ENCODE data around the gene PRIM1.
A peak's percentile ranks its signal among the peaks of the same experiment; 100 is the strongest.
"Not testable (repeated sequence)": the region's sequence is repeated elsewhere in the genome, so short reads cannot be mapped to it uniquely, and the experiment has no call there.

PRIM1 gene

GRCh38 chr12:56718636-56719035 lies 33.5 kb downstream of the PRIM1 start:
- DNase-seq (ENCODE audit: low read depth in 2 of 2, low spot score in 1 of 2) = no peak

DNA sequence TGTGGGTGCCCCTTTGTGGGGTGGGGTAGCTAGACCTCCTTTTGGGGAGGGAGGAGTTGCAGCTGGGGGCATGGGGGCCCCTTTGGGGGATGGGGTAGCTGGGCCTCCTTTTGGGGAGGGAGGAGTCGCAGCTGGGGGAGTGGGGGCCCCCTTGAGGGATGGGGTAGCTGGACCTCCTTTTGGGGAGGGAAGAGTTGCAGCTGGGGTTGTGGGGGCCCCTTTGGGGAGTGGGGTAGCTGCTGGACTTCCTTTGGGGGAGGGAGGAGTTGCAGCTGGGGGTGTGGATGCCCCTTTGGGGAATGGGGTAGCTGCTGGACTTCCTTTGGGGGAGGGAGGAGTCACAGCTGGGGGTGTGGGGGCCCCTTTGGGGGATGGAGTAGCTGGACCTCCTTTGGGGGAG lies 34.0 kb downstream of the PRIM1 start:
- DNase-seq (ENCODE audit: low read depth in 2 of 2, low spot score in 1 of 2) = no peak

DNA sequence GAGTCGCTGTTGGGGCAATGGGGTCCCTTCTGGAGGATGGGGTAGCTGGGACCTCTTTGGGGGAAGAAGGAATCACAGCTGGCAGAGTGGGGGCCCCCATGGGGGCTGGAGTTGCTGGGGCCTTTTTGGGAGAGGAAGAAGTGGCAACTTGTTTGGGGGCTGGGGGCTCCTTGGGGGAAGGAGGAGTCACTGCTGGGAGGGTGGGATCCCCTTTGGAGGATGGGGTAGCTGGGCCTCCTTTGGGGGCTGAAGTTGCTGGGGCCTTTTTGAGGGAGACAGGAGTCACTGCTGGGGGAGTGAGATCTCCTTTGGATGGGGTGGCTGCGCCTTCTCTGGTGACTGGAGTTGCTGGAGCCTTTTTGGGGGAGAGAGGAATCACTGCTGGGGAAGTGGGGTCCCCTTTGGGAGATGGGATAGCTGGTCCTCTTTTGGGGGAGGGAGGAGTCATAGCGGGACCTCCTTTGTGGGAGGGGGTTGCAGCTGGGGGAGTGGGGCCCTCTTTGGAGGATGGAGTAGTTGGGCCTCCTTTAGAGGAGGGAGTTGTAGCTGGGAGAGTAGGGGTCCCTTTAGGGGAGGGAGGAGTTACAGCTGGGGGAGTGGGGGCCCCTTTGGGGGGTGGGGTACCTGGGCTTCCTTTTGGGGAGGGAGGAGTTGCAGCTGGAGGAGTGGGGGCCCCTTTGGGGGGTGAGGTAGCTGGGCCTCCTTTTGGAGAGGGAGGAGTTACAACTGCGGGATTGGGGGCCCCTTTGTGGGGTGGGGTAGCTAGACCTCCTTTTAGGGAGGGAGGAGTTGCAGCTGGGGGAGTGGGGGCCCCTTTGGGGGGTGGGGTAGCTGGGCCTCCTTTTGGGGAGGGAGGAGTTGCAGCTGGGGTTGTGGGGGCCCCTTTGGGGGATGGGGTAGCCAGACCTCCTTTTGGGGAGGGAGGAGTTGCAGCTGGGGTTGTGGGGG lies 34.9 kb downstream of the PRIM1 start:
- DNase-seq (ENCODE audit: low read depth in 2 of 2, low spot score in 1 of 2) = no peak

DNA sequence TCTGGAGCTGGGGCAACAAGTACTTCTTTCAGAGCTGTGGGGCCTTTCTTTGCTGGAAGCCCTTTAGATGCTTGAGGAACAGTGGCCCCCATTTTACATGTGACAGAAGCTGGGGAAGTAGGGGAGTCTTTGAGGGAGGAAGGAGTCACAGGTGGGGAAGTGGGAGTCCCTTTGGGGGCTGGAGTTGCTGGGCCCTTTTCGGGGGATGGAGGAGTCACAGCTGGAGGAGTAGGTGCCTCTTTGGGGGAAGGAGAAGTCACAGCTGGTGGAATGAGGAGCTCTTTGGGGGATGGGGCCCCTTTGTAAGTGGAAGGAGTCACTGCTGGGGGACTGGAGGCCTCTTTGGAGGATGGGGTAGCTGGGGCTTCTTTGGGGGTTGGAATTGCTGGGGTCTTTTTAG lies 35.7 kb downstream of the PRIM1 start:
- DNase-seq (ENCODE audit: low read depth in 2 of 2, low spot score in 1 of 2) = no peak

- DNase-seq (ENCODE audit: low read depth in 2 of 2, low spot score in 1 of 2) = no peak
Measured at GRCh38 chr12:56715798-56716197, 36.3 kb downstream of the PRIM1 start.

DNA sequence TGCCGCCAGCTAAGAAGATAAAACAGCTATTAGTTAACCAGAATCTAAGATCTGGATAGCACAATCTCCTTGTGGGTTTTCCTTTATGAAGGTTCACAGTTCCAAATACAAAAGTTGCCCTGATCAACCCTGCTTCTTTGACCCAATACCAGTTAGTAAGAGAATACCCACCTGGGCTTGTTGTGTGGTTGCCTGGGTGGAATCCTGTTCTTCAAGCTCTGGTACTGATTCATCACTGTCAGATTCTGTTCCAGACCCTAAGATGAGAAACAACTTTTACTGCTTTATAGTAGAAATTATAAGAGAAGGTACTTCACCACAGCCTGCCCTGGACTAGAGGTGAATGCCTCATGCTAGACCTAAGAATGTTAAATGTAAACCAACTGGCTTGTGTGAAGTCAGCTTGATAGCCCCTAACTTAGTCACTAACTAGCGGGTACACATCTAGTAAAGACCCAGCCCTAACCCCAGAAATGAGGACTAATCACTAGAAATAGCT lies 37.6 kb downstream of the PRIM1 start:
- no peak for DNase-seq (ENCODE audit: low read depth in 2 of 2, low spot score in 1 of 2)

DNA sequence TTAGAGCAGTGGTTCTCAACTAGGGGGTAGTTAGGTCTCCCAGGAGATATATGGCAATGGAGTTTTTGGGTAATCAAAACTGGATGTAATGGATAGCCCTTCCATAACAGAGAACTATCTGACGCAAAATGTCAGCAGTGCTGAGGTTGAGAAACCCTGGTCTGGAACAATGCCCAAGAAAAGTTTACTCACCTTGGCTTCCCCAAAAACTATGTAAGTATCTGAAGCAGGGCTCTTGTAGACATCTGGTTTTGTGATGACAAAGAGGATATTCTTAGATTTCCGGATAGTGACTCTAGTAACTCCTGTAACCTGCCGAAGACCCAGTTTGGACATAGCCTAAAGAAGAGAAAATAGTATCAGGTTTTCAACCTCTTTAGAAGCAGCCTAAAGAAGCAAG lies 38.8 kb downstream of the PRIM1 start:
- DNase-seq (ENCODE audit: low read depth in 2 of 2, low spot score in 1 of 2) = no peak

DNA sequence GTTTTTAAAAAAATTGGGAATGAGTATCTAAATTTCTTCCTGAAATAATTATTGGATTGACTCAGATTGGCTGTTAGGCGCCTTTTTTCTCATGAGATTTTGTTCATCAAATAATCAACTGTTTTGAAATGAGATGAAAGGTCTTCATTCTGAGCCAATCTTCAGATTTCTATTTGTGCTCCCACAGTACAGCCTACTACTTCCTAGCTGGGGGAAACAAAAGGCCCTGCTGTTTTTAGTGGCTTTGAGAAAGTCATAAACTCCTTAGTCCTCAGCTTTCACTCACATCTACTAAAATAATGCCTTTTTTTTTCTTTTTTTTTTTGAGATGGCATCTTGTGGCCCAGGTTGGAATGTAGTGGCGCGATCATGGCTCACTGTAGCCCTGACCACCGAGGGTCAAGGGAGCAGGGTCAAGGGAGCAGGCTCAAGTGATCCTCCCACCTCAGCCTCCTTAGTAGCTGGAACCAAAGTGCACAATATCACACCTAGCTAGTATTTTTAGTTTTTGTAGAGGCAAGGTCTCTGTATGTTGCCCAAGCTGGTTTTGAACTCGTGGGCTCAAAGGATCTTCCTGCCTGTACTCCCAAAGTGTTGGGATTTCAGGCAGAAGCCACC lies 42.3 kb downstream of the PRIM1 start:
- no peak for DNase-seq (ENCODE audit: low read depth in 2 of 2, low spot score in 1 of 2)

- not testable (repeated sequence) for DNase-seq (ENCODE audit: low read depth in 2 of 2, low spot score in 1 of 2)
Measured at GRCh38 chr12:56704522-56704921, 47.6 kb downstream of the PRIM1 start.

DNA sequence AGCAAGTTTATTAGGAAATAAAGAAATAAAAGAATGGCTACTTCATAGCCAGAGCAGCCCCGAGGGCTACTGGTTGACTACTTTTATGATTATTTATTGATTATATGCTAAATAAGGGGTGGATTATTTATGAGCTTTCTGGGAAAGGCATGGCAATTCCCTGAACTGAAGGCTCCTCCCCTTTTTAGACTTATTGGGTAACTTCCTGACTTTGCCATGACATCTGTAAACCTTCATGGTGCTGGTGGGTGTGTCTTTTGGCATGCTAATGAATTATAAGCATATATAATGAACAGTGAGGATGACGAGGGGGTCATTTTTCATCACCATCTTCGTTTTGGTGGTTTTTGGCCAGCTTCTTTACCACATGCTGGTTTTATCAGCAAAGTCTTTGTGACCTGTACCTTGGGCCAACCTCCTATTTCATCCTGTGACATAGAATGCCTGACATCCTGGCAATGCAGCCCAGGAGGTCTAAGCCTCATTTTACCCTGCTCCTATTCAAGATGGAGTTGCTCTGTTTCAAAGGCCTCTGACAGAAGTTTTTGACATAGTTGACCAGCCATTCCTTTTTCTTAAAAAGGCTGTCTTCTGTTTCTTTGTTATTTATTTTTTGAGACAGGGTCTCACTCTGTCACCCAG lies 53.0 kb downstream of the PRIM1 start:
- no peak for DNase-seq (ENCODE audit: low read depth in 2 of 2, low spot score in 1 of 2)

GRCh38 chr12:56695327-56696101 lies 56.6 kb downstream of the PRIM1 start:
- DNase-seq (ENCODE audit: low read depth in 2 of 2, low spot score in 1 of 2) = no peak

GRCh38 chr12:56694161-56694560 lies 58.0 kb downstream of the PRIM1 start:
- no peak for DNase-seq (ENCODE audit: low read depth in 2 of 2, low spot score in 1 of 2)

DNA sequence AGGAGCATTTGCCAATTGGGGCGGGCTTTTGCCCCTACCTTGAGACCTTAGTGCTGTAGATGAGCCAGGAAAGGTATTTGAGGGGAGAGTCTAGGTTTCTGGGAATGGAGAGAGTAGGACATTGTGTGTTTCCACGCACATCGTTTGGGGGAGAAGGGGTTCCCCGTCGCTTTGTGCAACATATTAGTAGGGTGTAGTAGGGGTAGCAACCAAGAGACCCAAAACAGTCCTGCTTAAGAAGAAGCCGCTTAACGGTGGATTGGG lies 63.3 kb downstream of the PRIM1 start:
- no peak for DNase-seq (ENCODE audit: low read depth in 2 of 2, low spot score in 1 of 2)

- peak; percentile 95 for DNase-seq (ENCODE audit: low read depth in 2 of 2, low spot score in 1 of 2)
Measured at GRCh38 chr12:56688129-56688845, 63.8 kb downstream of the PRIM1 start, which contains the start of gene PTGES3. PTGES3 (minus strand) TSS chr12:56688284; CDS start chr12:56687999, 285 bp downstream.

DNA sequence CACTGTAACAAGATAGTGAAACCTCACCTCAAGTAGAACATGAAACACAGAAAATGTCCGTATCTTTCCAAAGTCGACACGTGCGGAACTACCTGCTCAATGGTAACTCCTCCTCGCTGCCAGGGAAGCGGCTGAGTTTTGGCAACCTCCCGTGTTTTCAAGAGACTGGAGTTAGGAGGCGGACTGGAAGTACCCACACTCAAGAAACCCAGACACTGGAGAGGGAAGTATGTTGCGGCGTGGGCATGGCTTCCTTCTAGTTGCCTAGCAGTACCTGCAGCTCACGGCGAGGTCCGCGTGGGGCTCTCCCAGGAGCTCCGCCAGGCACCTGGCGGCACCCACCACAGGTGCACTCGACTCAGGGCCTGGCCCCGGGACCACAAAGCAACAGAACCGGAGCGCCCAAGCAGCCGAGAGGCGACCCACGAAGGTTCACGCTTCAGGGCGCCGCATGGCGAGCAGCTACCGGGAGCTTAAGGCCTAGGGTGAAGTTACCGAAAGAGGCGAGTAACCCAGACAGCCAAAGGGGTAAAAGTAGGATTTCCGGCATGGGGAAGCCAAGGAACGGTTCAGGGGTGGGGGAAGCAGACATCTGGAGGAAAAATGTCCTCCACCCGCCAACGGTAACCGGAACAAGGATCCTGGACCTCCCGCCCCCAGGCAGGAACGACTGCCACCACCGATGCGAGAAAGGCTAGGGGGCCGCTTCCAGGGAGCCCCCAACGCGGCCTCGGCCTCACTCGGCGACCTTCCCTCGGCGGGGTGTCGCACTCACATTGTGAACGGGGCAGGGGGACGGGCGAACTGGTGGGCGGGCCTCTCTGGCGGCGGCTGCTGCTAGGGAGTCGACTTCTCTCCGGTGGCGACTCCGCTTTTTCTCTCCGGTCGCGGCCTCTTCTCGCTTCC lies 64.6 kb downstream of the PRIM1 start:
- peak; percentile 9 to 31 for DNase-seq (ENCODE audit: low read depth in 2 of 2, low spot score in 1 of 2)

DNA sequence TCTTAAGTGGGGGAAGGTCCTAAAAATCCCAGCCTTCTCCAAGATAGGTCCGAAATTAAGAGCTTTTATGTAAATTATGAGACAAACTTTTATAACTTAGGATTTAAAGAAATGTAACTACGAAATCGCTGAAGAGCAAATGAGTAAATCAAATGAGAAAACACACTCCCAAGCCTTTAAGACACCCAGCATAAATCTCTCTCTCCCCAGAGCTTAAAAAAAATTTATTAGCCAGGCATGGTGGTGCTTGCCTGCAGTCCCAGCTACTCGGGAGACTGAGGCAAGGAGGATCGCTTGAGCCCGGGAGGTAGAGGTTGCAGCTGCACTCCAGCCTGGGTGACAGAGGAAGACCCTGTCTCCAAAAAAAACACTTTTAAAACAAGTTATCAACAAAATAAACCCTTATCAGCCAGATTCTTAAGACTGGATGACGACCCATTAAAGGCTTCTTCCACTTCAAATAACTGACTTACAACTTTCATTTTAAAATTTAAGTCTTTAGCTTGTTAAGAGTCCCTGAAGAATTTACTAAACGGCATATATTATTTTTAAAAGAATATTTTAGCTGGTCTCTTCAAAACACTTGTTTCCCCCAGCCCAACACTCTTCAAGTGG lies 67.3 kb downstream of the PRIM1 start:
- DNase-seq (ENCODE audit: low read depth in 2 of 2, low spot score in 1 of 2) = no peak

- DNase-seq (ENCODE audit: low read depth in 2 of 2, low spot score in 1 of 2) = no peak
Measured at GRCh38 chr12:56682323-56682722, 69.8 kb downstream of the PRIM1 start.
